Fibroblast of lung (primary cell): ENCODE measurements around the gene PACRG. TPM values are rescaled to one million over a fixed set of nuclear protein-coding genes. Genes with fewer than 3 reads are reported as not detected.

ENCODE experiments used
- DNase-seq, 2 donors: peaks; one replicate each; pipeline versions ENCODE4 v3.0.0 to v3.0.0-alpha.2; 2010; ENCODE audit warnings: low read depth in 2 of 2
- H2AFZ ChIP-seq: 2 replicates; pipeline ENCODE4 v1.5.1; 2012; ENCODE audit warnings: low read length, control low read depth, inconsistent platforms
- H3K27ac ChIP-seq: 2 replicates; pipeline ENCODE4 v1.5.1; 2011; ENCODE audit warnings: low read length, control low read depth; ENCODE audit not compliant: insufficient read depth
- H3K27me3 ChIP-seq: 2 replicates; pipeline ENCODE4 v1.5.1; 2011; ENCODE audit warnings: mild to moderate bottlenecking, low read length; ENCODE audit not compliant: control insufficient read depth, insufficient read depth
- H3K36me3 ChIP-seq: 2 replicates; pipeline ENCODE4 v1.5.1; 2011; ENCODE audit warnings: low read length; ENCODE audit not compliant: control insufficient read depth, insufficient read depth
- H3K4me1 ChIP-seq: 2 replicates; pipeline ENCODE4 v1.5.1; 2011; ENCODE audit warnings: low read length; ENCODE audit not compliant: control insufficient read depth, insufficient read depth; ENCODE audit errors: extremely low read depth
- H3K4me2 ChIP-seq: 2 replicates; pipeline ENCODE4 v1.5.1; 2011; ENCODE audit warnings: low read length, control low read depth; ENCODE audit not compliant: insufficient read depth; ENCODE audit errors: extremely low read depth
- H3K4me3 ChIP-seq, 4 experiments: fragments of 200-600 bp in 1 of 4; sonication (generic) in 1 of 4; replicated peaks in 1 of 4; 2 replicates each; pipeline ENCODE4 v1.5.1; 2011 to 2016; ENCODE audit warnings: low read length in 4 of 4, low read depth in 3 of 4, mild to moderate bottlenecking in 3 of 4, control low read depth in 2 of 4, inconsistent platforms in 1 of 4, mixed read lengths in 1 of 4; ENCODE audit not compliant: insufficient read depth in 1 of 4; ENCODE audit errors: control extremely low read depth in 1 of 4
- H3K79me2 ChIP-seq: 2 replicates; pipeline ENCODE4 v1.5.1; 2012; ENCODE audit warnings: mild to moderate bottlenecking, low read length, inconsistent platforms; ENCODE audit not compliant: control insufficient read depth, insufficient read depth
- H3K9ac ChIP-seq: 2 replicates; pipeline ENCODE4 v1.5.1; 2011; ENCODE audit warnings: mild to moderate bottlenecking, low read length, control low read depth; ENCODE audit not compliant: insufficient read depth
- H3K9me3 ChIP-seq: 2 replicates; pipeline ENCODE4 v1.5.1; 2012; ENCODE audit warnings: low read depth, low read length; ENCODE audit not compliant: control insufficient read depth, insufficient read depth
- H4K20me1 ChIP-seq: 2 replicates; pipeline ENCODE4 v1.5.1; 2011; ENCODE audit warnings: low read length; ENCODE audit not compliant: control insufficient read depth, insufficient read depth; ENCODE audit errors: extremely low read depth
- CTCF ChIP-seq, 2 donors: IDR thresholded peaks in 1 of 2; conservative IDR thresholded peaks in 1 of 2; 1 replicate in 1 of 2; 2 replicates in 1 of 2; pipeline ENCODE4 v1.5.1; 2011 to 2012; ENCODE audit warnings: low read length in 2 of 2, control low read depth in 1 of 2, inconsistent platforms in 1 of 2, low read depth in 1 of 2, mild to moderate bottlenecking in 1 of 2
- EZH2 ChIP-seq: IDR thresholded peaks from 2 replicates; pipeline ENCODE4 v1.5.1; 2012; ENCODE audit warnings: low read length, control low read depth, mild to moderate bottlenecking; ENCODE audit errors: missing control alignments
- polyA plus RNA-seq, 2 donors: library from polyadenylated mRNA; depleted of rRNA in 1 of 2; stranded (reverse) in 1 of 2; unstranded in 1 of 2; fragments of >200 nt; gene quantifications; 2 replicates each; pipeline ENCODE4 v1.2.1, GENCODE V29; 2011 to 2012; ENCODE audit warnings: missing spikeins in 1 of 2
- total RNA-seq: library from RNA; depleted of rRNA; stranded (reverse); fragments of >200 nt; gene quantifications from 2 replicates; pipeline ENCODE4 v1.2.1, GENCODE V29; 2014

The PACRG gene
- total and polyA plus RNA-seq, 2 donors (not counting 1 experiment from before 2014, with no cell fraction given) = 0.30 to 0.66 TPM

GRCh38 chr6:162943369-162943768 lies 215.6 kb downstream of the PACRG start:
- Histone ChIP-seq H3K4me2 (no peak overlapping the region), H4K20me1 (no peaks in the 10 kb centered on the region), H2AFZ (no peak overlapping the region), H3K9me3 (no peaks in the 10 kb centered on the region), H3K36me3 (no peaks in the 10 kb centered on the region), H3K79me2 (no peaks in the 10 kb centered on the region), H3K4me3 (no peak overlapping the region), H3K4me1 (no peaks in the 10 kb centered on the region), H3K27ac (no peak overlapping the region), H3K9ac (no peak overlapping the region), H3K27me3 (no peaks in the 10 kb centered on the region)
- no peak for DNase-seq
- TF ChIP-seq EZH2 (no peak), CTCF (conservative IDR thresholded peaks at IDR 0.05 in 1 of 2, IDR thresholded peaks at IDR 0.05 in 1 of 2; ENCODE audit: low read depth in 1 of 2, low read length in 2 of 2) (no peak)

- no peak for DNase-seq
- no peaks in the 10 kb centered on the region for H3K27me3 ChIP-seq
- no peaks in the 10 kb centered on the region for H3K4me1 ChIP-seq
- no peaks in the 10 kb centered on the region for H3K9me3 ChIP-seq
- no peaks in the 10 kb centered on the region for H4K20me1 ChIP-seq
- H3K36me3 ChIP-seq = no peaks in the 10 kb centered on the region
- TF ChIP-seq EZH2 = no peak
- TF ChIP-seq CTCF (conservative IDR thresholded peaks at IDR 0.05 in 1 of 2, IDR thresholded peaks at IDR 0.05 in 1 of 2; ENCODE audit: low read depth in 1 of 2, low read length in 2 of 2) = no peak
- no peak overlapping the region for H2AFZ ChIP-seq
- no peaks in the 10 kb centered on the region for H3K79me2 ChIP-seq
- H3K27ac ChIP-seq = no peak overlapping the region
- H3K4me3 ChIP-seq = no peak overlapping the region
- no peak overlapping the region for H3K4me2 ChIP-seq
- no peak overlapping the region for H3K9ac ChIP-seq
Observed at GRCh38 chr6:162951164-162951743, 223.5 kb downstream of the PACRG start.

GRCh38 chr6:162952423-162952822 lies 224.6 kb downstream of the PACRG start:
- no peak overlapping the region for H2AFZ ChIP-seq
- no peak for DNase-seq
- H3K4me2 ChIP-seq = no peak overlapping the region
- no peaks in the 10 kb centered on the region for H3K9me3 ChIP-seq
- no peak overlapping the region for H3K27ac ChIP-seq
- no peaks in the 10 kb centered on the region for H3K4me1 ChIP-seq
- H3K79me2 ChIP-seq = no peaks in the 10 kb centered on the region
- H3K27me3 ChIP-seq = no peaks in the 10 kb centered on the region
- H3K36me3 ChIP-seq = no peaks in the 10 kb centered on the region
- H3K4me3 ChIP-seq = no peak overlapping the region
- no peaks in the 10 kb centered on the region for H4K20me1 ChIP-seq
- H3K9ac ChIP-seq = no peak overlapping the region
- TF ChIP-seq EZH2 = no peak
- TF ChIP-seq CTCF (conservative IDR thresholded peaks at IDR 0.05 in 1 of 2, IDR thresholded peaks at IDR 0.05 in 1 of 2; ENCODE audit: low read depth in 1 of 2, low read length in 2 of 2) = no peak
